NCI-H460 (cell line): ENCODE measurements around the gene ROBO4. TPM values are rescaled to one million over a fixed set of nuclear protein-coding genes. Genes with fewer than 3 reads are reported as not detected.

Source experiments
- DNase-seq: peaks from one replicate; pipeline ENCODE4 v3.0.0-alpha.2; 2016; ENCODE audit warnings: low read depth; ENCODE audit errors: extremely low read depth
- total RNA-seq: library from RNA; depleted of rRNA; stranded (reverse); fragments of >200 nt; shearing (Covaris generic); gene quantifications from 2 replicates; pipeline ENCODE4 v1.2.3, GENCODE V29; 2014

Gene ROBO4
- total RNA-seq, 1 experiment from 2014 or later = not detected

- DNase-seq = peak; percentile 74
Observed at GRCh38 chr11:124875943-124876817, 21.5 kb downstream of the ROBO4 start.

DNA sequence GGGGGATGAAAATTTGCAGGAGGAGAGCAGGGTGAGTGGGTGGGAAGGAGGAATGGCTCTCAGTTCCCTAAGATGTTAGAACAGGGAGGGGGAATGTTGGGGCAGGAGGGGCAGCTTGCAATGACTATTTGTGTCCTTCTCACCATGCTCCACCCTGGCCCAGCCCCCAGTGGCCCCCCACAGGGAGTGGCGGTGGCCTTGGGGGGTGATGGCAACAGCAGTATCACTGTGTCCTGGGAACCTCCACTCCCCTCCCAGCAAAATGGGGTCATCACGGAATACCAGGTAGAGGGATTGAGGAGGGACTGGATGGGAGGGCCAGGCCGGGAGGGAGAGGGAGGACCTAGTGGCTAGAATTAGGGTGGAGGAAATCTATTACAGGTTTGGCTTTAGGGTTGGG lies 22.3 kb downstream of the ROBO4 start:
- no peak for DNase-seq

DNA sequence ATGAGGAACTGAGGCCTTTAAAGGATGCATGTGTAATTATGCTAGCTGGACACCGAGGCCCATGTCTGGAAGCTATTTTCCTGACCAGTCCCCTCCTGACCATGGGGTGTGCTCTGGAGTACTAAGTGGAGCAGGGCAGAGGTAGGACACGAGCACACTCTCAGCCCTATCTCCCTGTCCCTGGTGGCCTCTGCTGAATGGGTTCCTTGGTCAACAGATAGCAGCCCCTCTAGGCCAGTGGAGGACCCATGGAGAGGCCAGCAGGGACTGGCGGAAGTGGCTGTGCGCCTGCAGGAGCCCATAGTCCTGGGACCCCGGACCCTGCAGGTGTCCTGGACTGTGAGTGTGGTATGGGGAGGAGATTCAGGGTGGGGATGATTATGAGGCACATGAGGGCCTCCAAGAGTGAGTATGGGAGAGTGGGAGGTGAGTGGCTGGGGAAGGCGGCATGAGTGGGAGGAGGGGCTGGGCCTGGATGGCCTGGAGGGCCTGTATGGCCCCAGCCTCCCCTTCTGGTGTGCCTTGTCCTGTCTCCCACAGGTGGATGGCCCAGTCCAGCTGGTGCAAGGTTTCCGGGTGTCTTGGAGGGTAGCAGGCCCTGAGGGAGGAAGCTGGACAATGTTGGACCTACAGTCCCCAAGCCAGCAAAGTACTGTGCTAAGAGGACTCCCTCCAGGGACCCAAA lies 23.0 kb downstream of the ROBO4 start:
- no peak for DNase-seq

GRCh38 chr11:124873951-124874350 lies 23.7 kb downstream of the ROBO4 start:
- no peak for DNase-seq

DNA sequence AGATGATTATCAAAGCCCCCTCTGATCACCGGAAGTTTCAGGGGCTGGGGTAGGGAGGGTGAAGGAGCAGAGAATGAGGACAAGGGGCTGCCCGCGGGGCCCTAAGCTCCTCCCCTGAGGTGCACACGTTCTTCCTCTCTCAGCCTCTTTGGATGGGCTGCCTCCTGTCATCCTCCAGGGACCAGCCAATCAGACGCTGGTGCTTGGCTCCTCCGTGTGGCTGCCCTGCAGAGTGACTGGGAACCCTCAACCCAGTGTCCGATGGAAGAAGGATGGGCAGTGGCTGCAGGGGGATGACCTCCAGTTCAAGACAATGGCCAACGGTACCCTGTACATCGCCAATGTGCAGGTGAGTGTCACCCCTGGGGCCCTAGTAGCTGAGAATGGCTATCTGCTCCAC lies 24.9 kb downstream of the ROBO4 start:
- DNase-seq = no peak

GRCh38 chr11:124872280-124872679 lies 25.4 kb downstream of the ROBO4 start:
- no peak for DNase-seq

GRCh38 chr11:124870430-124870829 lies 27.2 kb downstream of the ROBO4 start:
- DNase-seq = no peak

DNA sequence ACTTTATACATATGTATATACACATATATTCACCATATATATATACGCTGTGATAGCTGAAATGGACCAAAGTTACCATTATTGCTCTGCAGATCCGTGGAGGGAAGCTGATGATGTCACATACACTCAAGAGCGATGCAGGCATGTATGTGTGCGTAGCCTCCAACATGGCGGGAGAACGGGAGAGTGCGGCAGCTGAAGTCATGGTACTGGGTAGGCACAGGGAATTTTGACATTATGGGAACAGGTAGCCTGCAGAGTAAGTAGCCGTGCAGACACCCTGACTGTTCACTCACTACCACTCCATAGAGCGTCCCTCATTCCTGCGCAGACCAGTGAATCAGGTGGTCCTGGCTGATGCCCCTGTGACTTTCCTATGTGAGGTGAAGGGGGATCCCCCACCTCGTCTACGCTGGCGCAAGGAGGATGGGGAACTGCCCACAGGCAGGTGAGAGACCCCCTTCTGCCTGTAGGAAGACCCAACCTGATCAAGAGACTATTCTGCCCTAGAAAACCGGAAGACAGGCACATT lies 27.7 kb downstream of the ROBO4 start:
- DNase-seq = no peak

DNA sequence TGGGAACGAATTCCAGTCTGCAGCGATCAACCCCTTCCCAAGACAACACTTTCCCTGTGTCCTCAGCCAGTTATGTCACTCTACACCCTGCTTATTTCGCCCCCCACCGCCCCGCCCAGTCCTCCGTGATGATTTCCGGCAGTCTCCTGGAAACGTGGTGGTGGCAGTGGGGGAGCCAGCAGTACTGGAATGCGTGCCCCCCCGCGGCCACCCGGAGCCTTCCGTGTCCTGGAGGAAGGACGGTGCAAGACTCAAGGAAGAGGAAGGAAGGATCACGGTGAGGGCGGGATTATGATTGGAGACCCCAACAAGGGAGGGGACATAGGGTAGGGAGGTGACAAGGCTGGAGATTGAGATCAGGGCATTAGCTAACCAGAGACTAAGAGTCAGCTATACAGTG lies 28.3 kb downstream of the ROBO4 start:
- no peak for DNase-seq

DNA sequence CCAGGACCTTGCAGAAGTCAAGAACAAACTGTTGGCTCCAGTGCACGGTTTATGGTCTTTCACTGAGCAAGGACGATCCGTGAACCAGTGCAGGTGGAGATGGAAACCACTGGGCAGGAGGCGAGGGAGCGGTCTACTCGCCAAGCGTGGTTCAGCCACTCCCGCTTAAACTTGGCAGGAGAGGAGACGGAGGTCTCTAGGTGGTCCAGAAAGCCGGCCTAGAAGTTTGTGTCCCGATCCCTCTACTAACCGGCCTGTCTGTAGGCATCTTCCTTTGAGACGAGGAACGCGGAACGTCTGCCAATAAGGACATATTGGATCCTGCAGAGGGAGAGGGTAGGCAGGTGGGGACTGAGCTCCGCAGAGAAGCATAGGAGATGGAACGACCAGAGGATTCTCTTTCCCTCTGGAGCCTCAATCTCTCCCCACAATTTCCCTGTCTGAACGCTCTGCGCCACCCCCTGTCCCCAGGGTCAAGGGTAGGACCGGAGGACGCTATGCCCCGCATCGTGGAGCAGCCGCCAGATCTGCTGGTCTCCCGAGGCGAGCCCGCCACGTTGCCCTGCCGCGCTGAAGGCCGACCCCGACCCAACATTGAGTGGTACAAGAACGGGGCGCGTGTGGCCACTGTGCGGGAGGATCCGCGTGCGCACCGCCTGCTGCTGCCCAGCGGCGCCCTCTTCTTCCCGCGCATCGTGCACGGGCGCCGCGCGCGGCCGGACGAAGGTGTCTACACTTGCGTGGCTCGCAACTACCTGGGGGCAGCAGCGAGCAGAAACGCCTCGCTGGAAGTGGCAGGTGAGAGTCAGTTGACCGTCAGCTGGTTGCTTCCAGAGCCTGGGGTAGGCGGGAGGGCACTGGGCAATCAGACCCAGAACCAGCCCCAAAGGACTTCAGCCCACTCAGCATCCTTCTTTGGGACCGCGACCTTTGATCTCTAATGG lies 29.1 kb downstream of the ROBO4 start:
- no peak for DNase-seq

- DNase-seq = peak; percentile 11
Observed at GRCh38 chr11:124867700-124868099, 30.0 kb downstream of the ROBO4 start.

DNA sequence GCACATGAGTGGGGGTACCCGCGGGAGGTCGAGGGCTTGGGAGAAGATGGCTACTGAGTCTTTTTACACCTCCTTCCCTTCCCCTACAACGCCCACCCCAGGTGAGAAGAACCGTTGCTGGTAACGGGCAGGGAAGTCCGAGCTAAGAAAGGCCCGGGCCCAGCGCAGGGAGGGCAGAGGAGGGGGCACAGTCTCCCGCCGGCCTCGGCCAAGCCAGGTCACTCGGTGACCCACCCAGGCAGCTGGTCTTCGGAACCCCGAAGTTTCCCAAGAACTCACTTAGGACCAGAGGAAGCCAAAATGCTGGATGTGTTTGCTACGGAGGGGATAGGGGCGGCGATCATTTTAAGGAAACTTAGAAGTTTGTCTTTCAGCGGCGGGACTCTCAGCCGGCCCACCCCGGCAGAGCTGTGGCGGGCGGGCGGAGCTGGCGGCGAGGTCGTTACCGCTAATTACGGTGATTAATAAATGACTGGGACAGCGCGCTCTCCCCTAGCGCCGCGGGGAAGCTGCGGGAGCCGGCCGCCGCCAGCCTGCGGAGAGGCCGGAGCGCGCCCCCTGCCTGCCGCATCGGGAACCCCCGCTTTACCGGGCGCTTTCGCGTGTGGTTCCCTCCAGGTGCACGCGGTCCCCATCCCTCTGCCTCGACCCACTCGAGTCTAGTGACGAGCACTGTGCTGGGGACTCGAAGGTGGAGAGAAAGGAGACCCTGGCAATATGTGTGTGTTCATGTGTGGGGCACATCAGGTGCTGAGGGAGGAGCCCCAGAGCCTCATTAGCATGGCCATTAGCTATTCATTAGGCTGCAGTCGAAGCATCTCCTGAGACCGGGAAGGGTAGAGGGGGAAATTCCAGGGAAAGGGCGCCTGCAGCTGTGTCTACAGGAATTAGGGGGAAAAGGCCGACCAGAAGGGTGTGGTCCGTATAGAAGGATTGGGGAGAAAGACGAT lies 31.5 kb downstream of the ROBO4 start:
- DNase-seq = peak; percentile 22

GRCh38 chr11:124865181-124865901 lies 32.3 kb downstream of the ROBO4 start, which contains the start of gene ROBO3:
TSS of gene ROBO3 (plus strand) at chr11:124865432. CDS start at chr11:124865578, 146 bp downstream.
- DNase-seq = no peak

DNA sequence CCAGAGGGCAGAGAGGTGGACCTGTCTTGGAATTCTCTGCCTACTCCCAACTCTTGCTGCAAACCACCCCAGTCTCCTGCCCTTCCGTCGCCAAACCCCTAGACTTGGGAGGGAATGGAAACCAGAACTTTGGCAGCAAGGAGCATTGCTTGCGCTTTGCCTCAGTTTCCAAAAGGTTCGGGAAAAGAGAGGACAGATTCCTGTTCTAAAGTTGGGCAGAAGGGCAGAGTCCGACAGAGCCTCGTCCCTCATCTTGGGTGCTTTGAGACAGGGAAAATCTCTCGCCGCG lies 32.8 kb downstream of the ROBO4 start:
- DNase-seq = no peak

GRCh38 chr11:124864176-124864891 lies 33.3 kb downstream of the ROBO4 start:
- no peak for DNase-seq

DNA sequence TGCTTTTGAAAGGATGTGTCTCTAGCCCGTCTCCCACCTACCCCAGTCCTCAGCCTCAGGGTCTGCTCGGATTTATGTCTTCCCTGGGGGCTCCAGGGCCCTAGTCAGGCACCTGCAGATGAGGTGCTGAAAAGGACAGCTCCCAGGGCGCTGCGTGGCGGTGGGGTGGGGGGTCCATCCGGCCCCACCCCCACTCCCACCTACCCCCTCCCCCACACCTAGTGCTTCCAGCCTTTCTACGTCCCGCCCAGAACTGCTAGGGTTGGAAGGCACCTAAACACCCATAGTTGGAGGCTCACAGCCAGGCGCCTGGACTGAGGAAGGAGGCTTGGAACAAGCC lies 33.9 kb downstream of the ROBO4 start:
- DNase-seq = no peak

DNA sequence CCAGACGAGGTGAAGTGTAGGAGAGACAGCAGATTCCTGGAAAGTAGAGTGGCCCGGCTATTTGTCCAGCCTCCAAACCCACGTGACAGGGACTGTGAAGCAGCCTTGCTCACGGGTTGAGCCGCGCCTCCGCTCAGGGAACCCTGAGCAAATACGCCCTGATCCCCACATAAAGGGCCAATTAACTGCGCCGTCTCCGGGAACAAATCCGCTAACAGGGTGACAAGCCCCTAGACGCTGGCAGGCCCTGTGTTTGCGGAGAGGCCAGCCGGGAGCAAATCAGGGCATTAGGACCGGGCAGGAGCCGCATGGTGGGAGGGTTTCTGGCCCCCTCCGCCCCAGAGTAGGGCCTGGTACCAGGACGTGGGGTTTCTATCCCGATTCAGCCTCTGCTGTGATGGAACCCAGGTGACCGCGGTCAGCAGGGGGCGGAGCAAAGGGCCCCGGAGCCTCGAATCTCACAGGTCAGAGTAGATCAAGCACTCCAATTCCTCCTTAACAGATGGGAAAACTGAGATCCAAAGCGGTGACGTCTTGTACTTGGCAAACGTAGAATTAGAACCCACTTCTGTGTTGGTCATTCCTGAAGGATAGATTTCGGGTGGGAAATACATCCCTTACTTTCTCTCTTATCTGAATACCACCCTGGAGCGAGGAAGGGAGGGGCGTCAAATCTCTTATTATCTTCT lies 34.4 kb downstream of the ROBO4 start:
- DNase-seq = no peak

GRCh38 chr11:124861670-124862069 lies 36.0 kb downstream of the ROBO4 start:
- DNase-seq = no peak
